A673 (cell line): Measurements from ENCODE around the gene NSL1. TPM values are rescaled to one million over a fixed set of nuclear protein-coding genes. Genes with fewer than 3 reads are reported as not detected.

Source experiments
- BruUV-seq: library from RNA; stranded (reverse); fragments of 400-500 nt; replicated peaks from 2 replicates; lab custom pipeline; 2021; lab: Mats Ljungman, UMichigan
- CTCF ChIA-PET: fragments of 300-600 bp; sonication (Branson Sonifier 250); formaldehyde crosslinking; loops from one replicate; lab custom pipeline; 2022; ENCODE audit warnings: antibody characterized with exemption; lab: Charles Lee
- POLR2A ChIA-PET: fragments of 300-600 bp; sonication (Branson Sonifier 250); formaldehyde crosslinking; loops from one replicate; lab custom pipeline; 2022; ENCODE audit warnings: antibody characterized with exemption; ENCODE audit not compliant: low non-redundant PET; lab: Charles Lee
- DNase-seq: peaks from one replicate; pipeline ENCODE4 v3.0.0-alpha.2; 2015; ENCODE audit warnings: low spot score
- H3K27ac ChIP-seq: fragments of 200-600 bp; sonication (generic); 2 replicates; pipeline ENCODE4 v1.5.1; 2016; ENCODE audit warnings: mixed run types, low read depth, mild to moderate bottlenecking, mixed read lengths, antibody characterized with exemption, low read length; ENCODE audit not compliant: poor library complexity, severe bottlenecking
- H3K27me3 ChIP-seq: fragments of 200-600 bp; sonication (generic); replicated peaks from 2 replicates; pipeline ENCODE4 v1.6.1; 2017; ENCODE audit warnings: mixed run types, low read depth, mild to moderate bottlenecking, mixed read lengths, antibody characterized with exemption, low read length; ENCODE audit not compliant: insufficient read depth, poor library complexity
- H3K36me3 ChIP-seq: fragments of 200-600 bp; sonication (generic); 2 replicates; pipeline ENCODE4 v1.6.1; 2016; ENCODE audit warnings: mixed run types, mild to moderate bottlenecking, mixed read lengths, antibody characterized with exemption, low read length; ENCODE audit not compliant: insufficient read depth, poor library complexity, severe bottlenecking
- H3K4me1 ChIP-seq: fragments of 200-600 bp; sonication (generic); 2 replicates; pipeline ENCODE4 v1.6.1; 2017; ENCODE audit warnings: mixed run types, mild to moderate bottlenecking, mixed read lengths, antibody characterized with exemption, low read length; ENCODE audit not compliant: insufficient read depth, poor library complexity, severe bottlenecking
- H3K4me3 ChIP-seq: fragments of 200-600 bp; sonication (generic); 2 replicates; pipeline ENCODE4 v1.5.1; 2016; ENCODE audit warnings: low read depth, mixed run types, mild to moderate bottlenecking, mixed read lengths, low read length; ENCODE audit not compliant: poor library complexity, severe bottlenecking
- H3K9me3 ChIP-seq: fragments of 200-600 bp; sonication (generic); 2 replicates; pipeline ENCODE4 v1.6.1; 2016; ENCODE audit warnings: mixed run types, low read depth, mild to moderate bottlenecking, mixed read lengths, antibody characterized with exemption, low read length; ENCODE audit not compliant: poor library complexity, severe bottlenecking
- CTCF ChIP-seq: fragments of 300-800, 200-600 bp; sonication (generic); conservative IDR thresholded peaks from 2 replicates; pipeline ENCODE4 v1.5.1; 2017; ENCODE audit warnings: low read depth, mild to moderate bottlenecking, antibody characterized with exemption, low read length, moderate library complexity, mixed read lengths
- EZH2 ChIP-seq: fragments of 200-600 bp; sonication (generic); IDR thresholded peaks from 2 replicates; pipeline ENCODE4 v1.6.1; 2017; ENCODE audit warnings: borderline replicate concordance, low read depth, mild to moderate bottlenecking, mixed read lengths, antibody characterized with exemption, low read length; ENCODE audit not compliant: poor library complexity, severe bottlenecking
- intact Hi-C: fragments of 100-400 bp; cut with micrococcal nuclease; formaldehyde crosslinking; loops from one replicate; pipeline ENCODE4 v1.10.0; 2022; ENCODE audit not compliant: unreplicated experiment
- total RNA-seq: library from RNA; stranded (reverse); gene quantifications from 2 replicates; pipeline ENCODE4 v1.2.3, GENCODE V29; 2021

Gene NSL1
- total RNA-seq, 1 experiment from 2014 or later = 48.5 TPM

- CTCF ChIA-PET = no interaction called here
- DNase-seq = no peak
Observed at GRCh38 chr1:212759683-212760082, 31.9 kb downstream of the NSL1 start.

GRCh38 chr1:212754680-212755079, 36.9 kb downstream of the NSL1 start:
- POLR2A ChIA-PET = no interaction called here
- H3K36me3 ChIP-seq = no peaks in the 10 kb centered on the region
- intact Hi-C loops = loop anchor here (10.0 kb wide), 1 partner anchor 240 kb away; no protein-coding TSS in a partner anchor
- H3K9me3 ChIP-seq = no peaks in the 10 kb centered on the region
- H3K4me3 ChIP-seq = no peak overlapping the region
- no peak overlapping the region for H3K27ac ChIP-seq
- H3K27me3 ChIP-seq = no peaks in the 10 kb centered on the region
- TF ChIP-seq EZH2 (no peak), CTCF (no peak)
- no peak for DNase-seq
- H3K4me1 ChIP-seq = peaks cover 14% of the 10 kb centered on the region
- BruUV-seq = no TSS peak
- CTCF ChIA-PET = no interaction called here

More at GRCh38 chr1:212759683-212760082, 31.9 kb downstream of the NSL1 start:
- no TSS peak for BruUV-seq
- H3K4me3 ChIP-seq = no peak overlapping the region
- intact Hi-C loops = loop anchor here (10.0 kb wide), 1 partner anchor 235 kb away; no protein-coding TSS in a partner anchor
- POLR2A ChIA-PET = no interaction called here
- no peaks in the 10 kb centered on the region for H3K9me3 ChIP-seq
- no peaks in the 10 kb centered on the region for H3K4me1 ChIP-seq
- H3K27me3 ChIP-seq = no peaks in the 10 kb centered on the region
- H3K27ac ChIP-seq = no peak overlapping the region
- TF ChIP-seq CTCF = no peak
- no peak for TF ChIP-seq EZH2
- H3K36me3 ChIP-seq = no peaks in the 10 kb centered on the region

- no peaks in the 10 kb centered on the region for H3K9me3 ChIP-seq
- DNase-seq = no peak
- H3K36me3 ChIP-seq = no peaks in the 10 kb centered on the region
- ChIA-PET CTCF (interaction anchor here (0.5 kb wide), 1 partner anchor 1803 kb away, joined by 3 read pairs; no protein-coding TSS in a partner anchor), POLR2A (no interaction called here)
- TF ChIP-seq CTCF (no peak), EZH2 (no peak)
- H3K27me3 ChIP-seq = no peaks in the 10 kb centered on the region
- no peak overlapping the region for H3K4me3 ChIP-seq
- BruUV-seq = no TSS peak
- intact Hi-C loops = loop anchor here (10.0 kb wide), 1 partner anchor 241 kb away; no protein-coding TSS in a partner anchor
- H3K4me1 ChIP-seq = peaks cover 14% of the 10 kb centered on the region
- H3K27ac ChIP-seq = no peak overlapping the region
Observed at GRCh38 chr1:212754193-212754592, 37.4 kb downstream of the NSL1 start.
